ENCODE results near the gene SMKR1. TPM values are rescaled to one million over a fixed set of nuclear protein-coding genes. Genes with fewer than 3 reads are reported as not detected.

Gene SMKR1
- total RNA-seq, 1 donor from 2014 or later, result not detected

- Histone ChIP-seq H3K4me3 (no peak overlapping the region), H3K9me3 (no peaks in the 10 kb centered on the region), H3K36me3 (no peaks in the 10 kb centered on the region), H3K4me1 (no peaks in the 10 kb centered on the region), H3K27ac (no peak overlapping the region), H3K27me3 (no peaks in the 10 kb centered on the region)
- DNase-seq (ENCODE audit: extremely low spot score in 2 of 2), result no peak
- intact Hi-C loops (cut with DNase I), result loop anchor here (10.0 kb wide), 1 partner anchor 281 kb away; no protein-coding TSS in a partner anchor
- TF ChIP-seq POLR2AphosphoS5 (IDR thresholded peaks at IDR 0.05; ENCODE audit: insufficient read depth in 1 of 2, low read depth in 1 of 2) (no peak), POLR2A (IDR thresholded peaks at IDR 0.05) (no peak), CTCF (IDR thresholded peaks at IDR 0.05) (no peak)
Measured at GRCh38 chr7:129493555-129493954, 8.8 kb upstream of the SMKR1 start.

GRCh38 chr7:129494041-129494440, 8.3 kb upstream of the SMKR1 start:
- Histone ChIP-seq H3K36me3 (no peaks in the 10 kb centered on the region), H3K27ac (no peak overlapping the region), H3K4me1 (no peaks in the 10 kb centered on the region), H3K27me3 (no peaks in the 10 kb centered on the region), H3K4me3 (no peak overlapping the region), H3K9me3 (no peaks in the 10 kb centered on the region)
- DNase-seq (ENCODE audit: extremely low spot score in 2 of 2), result no peak
- intact Hi-C loops (cut with DNase I), result loop anchor here (10.0 kb wide), 1 partner anchor 281 kb away; no protein-coding TSS in a partner anchor
- TF ChIP-seq POLR2A (IDR thresholded peaks at IDR 0.05) (no peak), CTCF (IDR thresholded peaks at IDR 0.05) (no peak), POLR2AphosphoS5 (IDR thresholded peaks at IDR 0.05; ENCODE audit: insufficient read depth in 1 of 2, low read depth in 1 of 2) (no peak)

GRCh38 chr7:129495987-129496386, 6.3 kb upstream of the SMKR1 start:
- Histone ChIP-seq H3K36me3 (no peaks in the 10 kb centered on the region), H3K27ac (no peak overlapping the region), H3K4me1 (no peaks in the 10 kb centered on the region), H3K27me3 (no peaks in the 10 kb centered on the region), H3K4me3 (no peak overlapping the region), H3K9me3 (no peaks in the 10 kb centered on the region)
- no peak for TF ChIP-seq POLR2A (IDR thresholded peaks at IDR 0.05)
- no peak for TF ChIP-seq CTCF (IDR thresholded peaks at IDR 0.05)
- TF ChIP-seq POLR2AphosphoS5 (IDR thresholded peaks at IDR 0.05; ENCODE audit: insufficient read depth in 1 of 2, low read depth in 1 of 2), result no peak
- DNase-seq (ENCODE audit: extremely low spot score in 2 of 2), result no peak
- intact Hi-C loops (cut with DNase I), result loop anchor here (10.0 kb wide), 1 partner anchor 279 kb away; no protein-coding TSS in a partner anchor

GRCh38 chr7:129496653-129497052, 5.7 kb upstream of the SMKR1 start:
- no peaks in the 10 kb centered on the region for H3K27me3 ChIP-seq
- no peak for TF ChIP-seq POLR2AphosphoS5 (IDR thresholded peaks at IDR 0.05; ENCODE audit: insufficient read depth in 1 of 2, low read depth in 1 of 2)
- DNase-seq (ENCODE audit: extremely low spot score in 2 of 2), result no peak
- no peak overlapping the region for H3K4me3 ChIP-seq
- intact Hi-C loops (cut with DNase I), result loop anchor here (10.0 kb wide), 1 partner anchor 278 kb away; no protein-coding TSS in a partner anchor
- no peaks in the 10 kb centered on the region for H3K36me3 ChIP-seq
- peaks cover 2% of the 10 kb centered on the region for H3K4me1 ChIP-seq
- H3K27ac ChIP-seq, result no peak overlapping the region
- H3K9me3 ChIP-seq, result no peaks in the 10 kb centered on the region

GRCh38 chr7:129497156-129497555, 5.2 kb upstream of the SMKR1 start:
- Histone ChIP-seq H3K4me3 (no peak overlapping the region), H3K9me3 (no peaks in the 10 kb centered on the region), H3K36me3 (no peaks in the 10 kb centered on the region), H3K27me3 (no peaks in the 10 kb centered on the region), H3K4me1 (peaks cover 5% of the 10 kb centered on the region), H3K27ac (no peak overlapping the region)
- no peak for TF ChIP-seq POLR2A (IDR thresholded peaks at IDR 0.05)
- no peak for TF ChIP-seq POLR2AphosphoS5 (IDR thresholded peaks at IDR 0.05; ENCODE audit: insufficient read depth in 1 of 2, low read depth in 1 of 2)
- no peak for DNase-seq (ENCODE audit: extremely low spot score in 2 of 2)
- intact Hi-C loops (cut with DNase I), result loop anchor here (10.0 kb wide), 1 partner anchor 278 kb away; no protein-coding TSS in a partner anchor

GRCh38 chr7:129498021-129498420, 4.3 kb upstream of the SMKR1 start:
- H3K27ac ChIP-seq, result no peak overlapping the region
- TF ChIP-seq POLR2A (IDR thresholded peaks at IDR 0.05) (no peak), CTCF (IDR thresholded peaks at IDR 0.05) (no peak), POLR2AphosphoS5 (IDR thresholded peaks at IDR 0.05; ENCODE audit: insufficient read depth in 1 of 2, low read depth in 1 of 2) (no peak)
- H3K4me1 ChIP-seq, result peaks cover 10% of the 10 kb centered on the region
- H3K9me3 ChIP-seq, result no peaks in the 10 kb centered on the region
- intact Hi-C loops (cut with DNase I), result loop anchor here (10.0 kb wide), 1 partner anchor 277 kb away; no protein-coding TSS in a partner anchor
- no peaks in the 10 kb centered on the region for H3K36me3 ChIP-seq
- H3K4me3 ChIP-seq, result no peak overlapping the region
- no peak for DNase-seq (ENCODE audit: extremely low spot score in 2 of 2)
- no peaks in the 10 kb centered on the region for H3K27me3 ChIP-seq
